ENCODE measurements around the gene GMEB2. TPM values are rescaled to one million over a fixed set of nuclear protein-coding genes. Genes with fewer than 3 reads are reported as not detected.

GMEB2 gene
- total RNA-seq, 1 donor: 7.4 TPM

- no peak for DNase-seq (ENCODE audit: low read depth)
- TF ChIP-seq CTCF (IDR thresholded peaks at IDR 0.05; ENCODE audit: insufficient read depth, low read length): no peak
Measured at GRCh38 chr20:63567386-63568169, 59.3 kb downstream of the GMEB2 start.

GRCh38 chr20:63567136-63567385, 59.8 kb downstream of the GMEB2 start:
- DNase-seq (ENCODE audit: low read depth): no peak
- TF ChIP-seq CTCF (IDR thresholded peaks at IDR 0.05; ENCODE audit: insufficient read depth, low read length): no peak

More at GRCh38 chr20:63567386-63568169, 59.3 kb downstream of the GMEB2 start:
- H3K4me3 ChIP-seq (ENCODE audit: low read depth, low read length): no peak overlapping the region

GRCh38 chr20:63566395-63567135, 60.3 kb downstream of the GMEB2 start:
- TF ChIP-seq CTCF (IDR thresholded peaks at IDR 0.05; ENCODE audit: insufficient read depth, low read length): no peak
- DNase-seq (ENCODE audit: low read depth): no peak
- H3K4me3 ChIP-seq (ENCODE audit: low read depth, low read length): no peak overlapping the region

More at GRCh38 chr20:63567136-63567385, 59.8 kb downstream of the GMEB2 start:
- H3K4me3 ChIP-seq (ENCODE audit: low read depth, low read length): no peak overlapping the region

GRCh38 chr20:63565699-63566335, 61.1 kb downstream of the GMEB2 start:
- DNase-seq (ENCODE audit: low read depth): no peak
- H3K4me3 ChIP-seq (ENCODE audit: low read depth, low read length): no peak overlapping the region
- no peak for TF ChIP-seq CTCF (IDR thresholded peaks at IDR 0.05; ENCODE audit: insufficient read depth, low read length)

GRCh38 chr20:63565021-63565698, 61.7 kb downstream of the GMEB2 start:
- H3K4me3 ChIP-seq (ENCODE audit: low read depth, low read length): no peak overlapping the region
- DNase-seq (ENCODE audit: low read depth): no peak
- TF ChIP-seq CTCF (IDR thresholded peaks at IDR 0.05; ENCODE audit: insufficient read depth, low read length): no peak

- no peak for TF ChIP-seq CTCF (IDR thresholded peaks at IDR 0.05; ENCODE audit: insufficient read depth, low read length)
- no peak overlapping the region for H3K4me3 ChIP-seq (ENCODE audit: low read depth, low read length)
- no peak for DNase-seq (ENCODE audit: low read depth)
Measured at GRCh38 chr20:63564036-63564810, 62.7 kb downstream of the GMEB2 start.

Measured in fibroblast of the aortic adventitia (primary cell).